HepG2 (cell line): ENCODE data around the gene LRRN4CL. TPM values are rescaled to one million over a fixed set of nuclear protein-coding genes. Genes with fewer than 3 reads are reported as not detected.
A peak's percentile ranks its signal among the peaks of the same experiment; 100 is the strongest.

Experiments used
- AFF4 ChIP-seq: sonication (generic); formaldehyde crosslinking; IDR thresholded peaks from 2 replicates; pipeline ENCODE4 v1.4.0; 2020; ENCODE audit warnings: missing genetic modification reagents
- FOXJ3 ChIP-seq: sonication (generic); formaldehyde crosslinking; IDR thresholded peaks from 2 replicates; pipeline ENCODE4 v1.4.0; 2020; ENCODE audit warnings: missing genetic modification reagents, mild to moderate bottlenecking, borderline replicate concordance
- KDM4B ChIP-seq: sonication (generic); formaldehyde crosslinking; IDR thresholded peaks from 2 replicates; pipeline ENCODE4 v1.4.0; 2020; ENCODE audit warnings: missing genetic modification reagents
- KLF13 ChIP-seq: sonication (generic); formaldehyde crosslinking; IDR thresholded peaks from 2 replicates; pipeline ENCODE4 v1.4.0; 2020; ENCODE audit warnings: mild to moderate bottlenecking, missing genetic modification reagents
- PHF8 ChIP-seq: sonication (generic); formaldehyde crosslinking; IDR thresholded peaks from 2 replicates; pipeline ENCODE4 v1.5.0; 2020; ENCODE audit warnings: missing genetic modification reagents
- POLR2AphosphoS5 ChIP-seq: IDR thresholded peaks from 2 replicates; pipeline ENCODE4 v1.6.1; 2012; ENCODE audit warnings: low read depth, low read length
- PPARG ChIP-seq: conservative IDR thresholded peaks from 2 replicates; pipeline ENCODE4 v1.6.1; 2016; ENCODE audit warnings: missing biosample characterization, missing genetic modification reagents
- SMAD9 ChIP-seq: sonication (generic); formaldehyde crosslinking; IDR thresholded peaks from 2 replicates; pipeline ENCODE4 v1.5.1; 2020; ENCODE audit warnings: mild to moderate bottlenecking, missing genetic modification reagents
- SMARCC2 ChIP-seq: fragments of 450-650 bp; IDR thresholded peaks from 2 replicates; pipeline ENCODE4 v1.6.1; 2017; ENCODE audit warnings: antibody characterized with exemption, mild to moderate bottlenecking
- TFAP4 ChIP-seq: sonication (generic); IDR thresholded peaks from 2 replicates; pipeline ENCODE4 v1.6.1; 2016; ENCODE audit warnings: low read depth, borderline replicate concordance
- TOE1 ChIP-seq: sonication (generic); formaldehyde crosslinking; IDR thresholded peaks from 2 replicates; pipeline ENCODE4 v1.4.0; 2020; ENCODE audit warnings: mild to moderate bottlenecking, missing genetic modification reagents
- YEATS4 ChIP-seq: sonication (generic); formaldehyde crosslinking; IDR thresholded peaks from 2 replicates; pipeline ENCODE4 v1.4.0; 2020; ENCODE audit warnings: missing genetic modification reagents, borderline replicate concordance
- ZNF3 ChIP-seq: IDR thresholded peaks from 2 replicates; pipeline ENCODE4 v1.7.0; 2017; ENCODE audit warnings: inconsistent platforms
- ZNF33A ChIP-seq: sonication (generic); formaldehyde crosslinking; IDR thresholded peaks from 2 replicates; pipeline ENCODE4 v1.5.1; 2020; ENCODE audit warnings: missing genetic modification reagents, mild to moderate bottlenecking, moderate library complexity, borderline replicate concordance
- ZNF530 ChIP-seq: sonication (generic); formaldehyde crosslinking; IDR thresholded peaks from 2 replicates; pipeline ENCODE4 v1.5.0; 2020; ENCODE audit warnings: low read depth, mild to moderate bottlenecking, missing genetic modification reagents
- ZNF543 ChIP-seq: sonication (generic); formaldehyde crosslinking; IDR thresholded peaks from 2 replicates; pipeline ENCODE4 v1.4.0; 2020; ENCODE audit warnings: mild to moderate bottlenecking, missing genetic modification reagents
- ZNF780A ChIP-seq: sonication (generic); formaldehyde crosslinking; IDR thresholded peaks from 2 replicates; pipeline ENCODE4 v1.8.0; 2022; ENCODE audit warnings: mild to moderate bottlenecking, missing genetic modification reagents, moderate library complexity
- ZZZ3 ChIP-seq: sonication (generic); formaldehyde crosslinking; IDR thresholded peaks from 2 replicates; pipeline ENCODE4 v1.4.0; 2020; ENCODE audit warnings: missing genetic modification reagents, mild to moderate bottlenecking, borderline replicate concordance
- polyA plus RNA-seq, 8 experiments: library from polyadenylated mRNA; depleted of rRNA in 3 of 8; stranded (reverse) in 7 of 8; unstranded in 1 of 8; fragments of >200 nt; fragmentation: Illumina TruSeq in 4 of 8; extraction: Trizol in 4 of 8; gene quantifications; 2 replicates each; pipeline versions ENCODE4 v1.2.1 to v1.2.3, GENCODE V29; 2011 to 2016; ENCODE audit warnings: low read depth in 4 of 8, missing spikeins in 1 of 8, mixed read lengths in 1 of 8; ENCODE audit not compliant: insufficient read depth in 1 of 8
- total RNA-seq, 5 experiments: library from RNA; depleted of rRNA; stranded (reverse); fragments of >200 nt; fragmentation: Illumina TruSeq; extraction: Trizol; gene quantifications; 2 replicates each; pipeline ENCODE4 v1.2.3, GENCODE V29; 2016; ENCODE audit warnings: low read depth in 1 of 5
- TF ChIP-seq, protein P1 (sequence below): sonication (generic); formaldehyde crosslinking; IDR thresholded peaks from 2 replicates; pipeline ENCODE4 v1.4.0; 2020; ENCODE audit warnings: low read depth, missing genetic modification reagents
- TF ChIP-seq, protein P2 (sequence below): sonication (generic); formaldehyde crosslinking; IDR thresholded peaks from 2 replicates; pipeline ENCODE4 v1.5.0; 2020; ENCODE audit warnings: missing genetic modification reagents

LRRN4CL gene
- total and polyA plus RNA-seq, 2 of the 13 experiments (the other 11 are each of a cell fraction or from before 2014, with no cell fraction given) = 0.11 TPM; not detected in 1

GRCh38 chr11:62645946-62646824 is 43.1 kb downstream of the LRRN4CL start, which contains the start of gene GANAB (continued):
- no peak for TF ChIP-seq AFF4 (CRISPR knock-in tag)
- no peak for TF ChIP-seq SMAD9 (CRISPR knock-in tag)
- TF ChIP-seq ZNF780A (CRISPR knock-in tag) = no peak; the same call in 1 of the 2 replicates
- TF ChIP-seq KDM4B (CRISPR knock-in tag) = no peak
- peak; percentile 43; the same call in 1 of the 2 replicates for TF ChIP-seq YEATS4 (CRISPR knock-in tag)
- no peak; the same call in 1 of the 2 replicates for TF ChIP-seq ZZZ3 (CRISPR knock-in tag)
- no peak for TF ChIP-seq ZNF530 (CRISPR knock-in tag)
- 0 out of 2 replicates have a peak, but pooled peaks have one; percentile 16 for TF ChIP-seq ZNF33A (CRISPR knock-in tag)
- TF ChIP-seq PPARG (CRISPR knock-in tag) = no peak
- TF ChIP-seq SMARCC2 = no peak
- peak; percentile 59; the same call in 1 of the 2 replicates for TF ChIP-seq TFAP4
- TF ChIP-seq KLF13 (CRISPR knock-in tag) = no peak
- no peak for TF ChIP-seq TOE1
- TF ChIP-seq POLR2AphosphoS5 = peak; percentile 93
- TF ChIP-seq, protein P1, sequence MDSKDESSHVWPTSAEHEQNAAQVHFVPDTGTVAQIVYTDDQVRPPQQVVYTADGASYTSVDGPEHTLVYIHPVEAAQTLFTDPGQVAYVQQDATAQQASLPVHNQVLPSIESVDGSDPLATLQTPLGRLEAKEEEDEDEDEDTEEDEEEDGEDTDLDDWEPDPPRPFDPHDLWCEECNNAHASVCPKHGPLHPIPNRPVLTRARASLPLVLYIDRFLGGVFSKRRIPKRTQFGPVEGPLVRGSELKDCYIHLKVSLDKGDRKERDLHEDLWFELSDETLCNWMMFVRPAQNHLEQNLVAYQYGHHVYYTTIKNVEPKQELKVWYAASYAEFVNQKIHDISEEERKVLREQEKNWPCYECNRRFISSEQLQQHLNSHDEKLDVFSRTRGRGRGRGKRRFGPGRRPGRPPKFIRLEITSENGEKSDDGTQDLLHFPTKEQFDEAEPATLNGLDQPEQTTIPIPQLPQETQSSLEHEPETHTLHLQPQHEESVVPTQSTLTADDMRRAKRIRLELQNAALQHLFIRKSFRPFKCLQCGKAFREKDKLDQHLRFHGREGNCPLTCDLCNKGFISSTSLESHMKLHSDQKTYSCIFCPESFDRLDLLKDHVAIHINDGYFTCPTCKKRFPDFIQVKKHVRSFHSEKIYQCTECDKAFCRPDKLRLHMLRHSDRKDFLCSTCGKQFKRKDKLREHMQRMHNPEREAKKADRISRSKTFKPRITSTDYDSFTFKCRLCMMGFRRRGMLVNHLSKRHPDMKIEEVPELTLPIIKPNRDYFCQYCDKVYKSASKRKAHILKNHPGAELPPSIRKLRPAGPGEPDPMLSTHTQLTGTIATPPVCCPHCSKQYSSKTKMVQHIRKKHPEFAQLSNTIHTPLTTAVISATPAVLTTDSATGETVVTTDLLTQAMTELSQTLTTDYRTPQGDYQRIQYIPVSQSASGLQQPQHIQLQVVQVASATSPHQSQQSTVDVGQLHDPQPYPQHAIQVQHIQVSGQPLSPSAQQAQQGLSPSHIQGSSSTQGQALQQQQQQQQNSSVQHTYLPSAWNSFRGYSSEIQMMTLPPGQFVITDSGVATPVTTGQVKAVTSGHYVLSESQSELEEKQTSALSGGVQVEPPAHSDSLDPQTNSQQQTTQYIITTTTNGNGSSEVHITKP (CRISPR knock-in tag) = no peak; the same call in 1 of the 2 replicates
- TF ChIP-seq, protein P2, sequence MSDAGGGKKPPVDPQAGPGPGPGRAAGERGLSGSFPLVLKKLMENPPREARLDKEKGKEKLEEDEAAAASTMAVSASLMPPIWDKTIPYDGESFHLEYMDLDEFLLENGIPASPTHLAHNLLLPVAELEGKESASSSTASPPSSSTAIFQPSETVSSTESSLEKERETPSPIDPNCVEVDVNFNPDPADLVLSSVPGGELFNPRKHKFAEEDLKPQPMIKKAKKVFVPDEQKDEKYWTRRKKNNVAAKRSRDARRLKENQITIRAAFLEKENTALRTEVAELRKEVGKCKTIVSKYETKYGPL (CRISPR knock-in tag) = no peak
- TF ChIP-seq PHF8 (CRISPR knock-in tag) = peak; percentile 79
- TF ChIP-seq FOXJ3 (CRISPR knock-in tag) = no peak; the same call in 1 of the 2 replicates
- TF ChIP-seq ZNF543 = no peak
- no peak for TF ChIP-seq ZNF3
